CD4-positive, alpha-beta T cell treated with Interferon alpha-2 for 1 hour (primary cell): ENCODE data around the gene LNPEP.

Source experiments
- DNase-seq, 2 donors: peaks; one replicate each; pipeline ENCODE4 v3.0.0-alpha.2; 2020 to 2022

LNPEP gene

GRCh38 chr5:96935559-96936430 is at the start of gene LNPEP:
Gene LNPEP, plus strand, starts transcription at chr5:96936080. Its CDS starts 76 bp downstream, at chr5:96936156.
- peak; percentile 95 to 96 for DNase-seq

- DNase-seq = no peak
Measured at GRCh38 chr5:96893342-96893741, 42.5 kb upstream of the LNPEP start.

- peak; percentile 66 to 84 for DNase-seq
Measured at GRCh38 chr5:96896276-96896675, 39.6 kb upstream of the LNPEP start.

GRCh38 chr5:96896806-96897205 is 39.1 kb upstream of the LNPEP start:
- peak; percentile 36 to 66 for DNase-seq

GRCh38 chr5:96901384-96901783 is 34.5 kb upstream of the LNPEP start:
- peak in 1 of 2 donors; percentile 26 for DNase-seq

- no peak for DNase-seq
Measured at GRCh38 chr5:96901841-96902240, 34.0 kb upstream of the LNPEP start.

GRCh38 chr5:96902876-96903275 is 33.0 kb upstream of the LNPEP start:
- DNase-seq = no peak

GRCh38 chr5:96903300-96903699 is 32.6 kb upstream of the LNPEP start:
- no peak for DNase-seq

- DNase-seq = no peak
Measured at GRCh38 chr5:96904054-96904931, 31.6 kb upstream of the LNPEP start.

GRCh38 chr5:96905864-96906263 is 30.0 kb upstream of the LNPEP start:
- no peak for DNase-seq

- no peak for DNase-seq
Measured at GRCh38 chr5:96909003-96909402, 26.9 kb upstream of the LNPEP start.

- no peak for DNase-seq
Measured at GRCh38 chr5:96909435-96909834, 26.4 kb upstream of the LNPEP start.

- no peak for DNase-seq
Measured at GRCh38 chr5:96911139-96911538, 24.7 kb upstream of the LNPEP start.

- DNase-seq = no peak
Measured at GRCh38 chr5:96913233-96913632, 22.6 kb upstream of the LNPEP start.

- no peak for DNase-seq
Measured at GRCh38 chr5:96919754-96920197, 16.1 kb upstream of the LNPEP start.

GRCh38 chr5:96920744-96921355 is 15.0 kb upstream of the LNPEP start:
- no peak for DNase-seq

- DNase-seq = no peak
Measured at GRCh38 chr5:96922499-96923244, 13.2 kb upstream of the LNPEP start.

GRCh38 chr5:96924016-96924443 is 11.8 kb upstream of the LNPEP start:
- DNase-seq = peak; percentile 19 to 27

GRCh38 chr5:96926276-96926675 is 9.6 kb upstream of the LNPEP start:
- DNase-seq = no peak

- DNase-seq = no peak
Measured at GRCh38 chr5:96927008-96927407, 8.9 kb upstream of the LNPEP start.

- no peak for DNase-seq
Measured at GRCh38 chr5:96928931-96929708, 6.8 kb upstream of the LNPEP start.

GRCh38 chr5:96930058-96930457 is 5.8 kb upstream of the LNPEP start:
- no peak for DNase-seq
